Endothelial cell of umbilical vein (primary cell): Measurements from ENCODE around the gene CUL7. TPM values are rescaled to one million over a fixed set of nuclear protein-coding genes. Genes with fewer than 3 reads are reported as not detected.

Source experiments
- BruUV-seq: library from RNA; stranded (reverse); fragments of 400-500 nt; replicated peaks from 2 replicates; lab custom pipeline; 2021; lab: Mats Ljungman, UMichigan
- CTCF ChIA-PET: fragments of 300-600, 350-600 bp; sonication (Branson Sonifier 250); formaldehyde crosslinking; loops from one replicate; lab custom pipeline; 2021; ENCODE audit warnings: antibody characterized with exemption, inconsistent platforms; lab: Charles Lee
- POLR2A ChIA-PET: fragments of 300-600, 350-600 bp; sonication (Branson Sonifier 250); formaldehyde crosslinking; loops from one replicate; lab custom pipeline; 2021; ENCODE audit warnings: antibody characterized with exemption, inconsistent platforms; lab: Charles Lee
- DNase-seq: peaks from one replicate; pipeline ENCODE4 v3.0.0-alpha.2; 2011; ENCODE audit warnings: low read depth, low spot score
- FAIRE-seq: peaks from 2 replicates; lab custom pipeline; 2011; peaks lifted over from hg19 to GRCh38; lab: Jason Lieb, UNC
- H2AFZ ChIP-seq: 2 replicates; pipeline ENCODE4 v1.6.0; 2012; ENCODE audit warnings: low read depth, low read length, control low read depth, inconsistent platforms
- H3K27ac ChIP-seq: 2 replicates; pipeline ENCODE4 v1.5.1; 2011; ENCODE audit warnings: low read depth, mild to moderate bottlenecking, control low read depth, low read length, moderate library complexity; ENCODE audit not compliant: insufficient read depth
- H3K27me3 ChIP-seq, 2 experiments: 2 replicates each; pipeline versions ENCODE4 v1.6.0 to v1.6.1; 2011; ENCODE audit warnings: low read length in 2 of 2, mixed read lengths in 1 of 2; ENCODE audit not compliant: control insufficient read depth in 2 of 2, insufficient read depth in 2 of 2
- H3K36me3 ChIP-seq, 2 experiments: 2 replicates in 1 of 2; 3 replicates in 1 of 2; pipeline ENCODE4 v1.5.1; 2011; ENCODE audit warnings: low read length in 2 of 2, mild to moderate bottlenecking in 1 of 2, moderate library complexity in 1 of 2; ENCODE audit not compliant: control insufficient read depth in 2 of 2, insufficient read depth in 2 of 2; ENCODE audit errors: extremely low read depth in 1 of 2
- H3K4me1 ChIP-seq: 3 replicates; pipeline ENCODE4 v1.5.1; 2011; ENCODE audit warnings: mild to moderate bottlenecking, low read length; ENCODE audit not compliant: control insufficient read depth, insufficient read depth; ENCODE audit errors: extremely low read depth
- H3K4me2 ChIP-seq: 2 replicates; pipeline ENCODE4 v1.6.1; 2011; ENCODE audit warnings: low read length, control low read depth, mixed read lengths; ENCODE audit not compliant: insufficient read depth
- H3K4me3 ChIP-seq, 3 experiments: fragments of 200-600 bp in 1 of 3; sonication (generic), shearing (Covaris generic) in 1 of 3; replicated peaks in 1 of 3; 2 replicates each; pipeline ENCODE4 v1.5.1; 2011 to 2016; ENCODE audit warnings: control low read depth in 3 of 3, low read length in 3 of 3, mild to moderate bottlenecking in 2 of 3, inconsistent platforms in 1 of 3, low read depth in 1 of 3, moderate library complexity in 1 of 3; ENCODE audit not compliant: insufficient read depth in 1 of 3
- H3K79me2 ChIP-seq: 2 replicates; pipeline ENCODE4 v1.6.0; 2012; ENCODE audit warnings: low read length, inconsistent platforms; ENCODE audit not compliant: control insufficient read depth, insufficient read depth
- H3K9ac ChIP-seq: replicated peaks from 2 replicates; pipeline ENCODE3; 2011; ENCODE audit warnings: low read length, control low read depth; ENCODE audit not compliant: insufficient read depth; ENCODE audit errors: extremely low read depth
- H3K9me1 ChIP-seq: replicated peaks from 3 replicates; pipeline ENCODE4 v1.6.0; 2011; ENCODE audit warnings: mild to moderate bottlenecking, low read length; ENCODE audit not compliant: control insufficient read depth, insufficient read depth; ENCODE audit errors: extremely low read depth
- H3K9me3 ChIP-seq: replicated peaks from 2 replicates; pipeline ENCODE4 v1.5.1; 2012; ENCODE audit warnings: low read length, inconsistent platforms; ENCODE audit not compliant: control insufficient read depth, insufficient read depth
- H4K20me1 ChIP-seq: replicated peaks from 2 replicates; pipeline ENCODE3; 2011; ENCODE audit warnings: mild to moderate bottlenecking, low read length; ENCODE audit not compliant: control insufficient read depth, insufficient read depth; ENCODE audit errors: extremely low read depth
- CTCF ChIP-seq, 2 donors: IDR thresholded peaks; 1 replicate in 1 of 2; 2 replicates in 1 of 2; pipeline ENCODE4 v1.5.1; 2011; ENCODE audit warnings: low read length in 2 of 2, mild to moderate bottlenecking in 2 of 2, moderate library complexity in 2 of 2, control low read depth in 1 of 2, inconsistent platforms in 1 of 2, low read depth in 1 of 2; ENCODE audit not compliant: insufficient read depth in 1 of 2; ENCODE audit errors: extremely low read depth in 1 of 2
- EZH2 ChIP-seq: IDR thresholded peaks from 2 replicates; pipeline ENCODE4 v1.6.1; 2012; ENCODE audit warnings: borderline replicate concordance, low read depth, mild to moderate bottlenecking, moderate library complexity, low read length, inconsistent platforms; ENCODE audit not compliant: severe bottlenecking
- FOS ChIP-seq: IDR thresholded peaks from 2 replicates; pipeline ENCODE4 v1.6.1; 2011; ENCODE audit warnings: mild to moderate bottlenecking, low read length, moderate library complexity, borderline replicate concordance; ENCODE audit not compliant: insufficient read depth
- GATA2 ChIP-seq: IDR thresholded peaks from 2 replicates; pipeline ENCODE4 v1.7.0; 2011; ENCODE audit warnings: low read depth, mild to moderate bottlenecking, moderate library complexity, mixed read lengths, low read length; ENCODE audit not compliant: insufficient read length, insufficient read depth
- JUN ChIP-seq: IDR thresholded peaks from 2 replicates; pipeline ENCODE4 v1.6.1; 2011; ENCODE audit warnings: borderline replicate concordance, low read depth; ENCODE audit not compliant: insufficient read length, insufficient read depth
- MAX ChIP-seq: IDR thresholded peaks from 2 replicates; pipeline ENCODE4 v1.6.1; 2011; ENCODE audit not compliant: insufficient read depth, insufficient read length
- MYC ChIP-seq: IDR thresholded peaks from one replicate; pipeline ENCODE4 v1.6.1; 2011; ENCODE audit warnings: mild to moderate bottlenecking, low read depth, low read length
- POLR2A ChIP-seq: IDR thresholded peaks from 2 replicates; pipeline ENCODE4 v1.6.1; 2012; ENCODE audit warnings: low read depth, mild to moderate bottlenecking, control low read depth, low read length
- POLR2AphosphoS5 ChIP-seq: IDR thresholded peaks from 2 replicates; pipeline ENCODE4 v1.6.1; 2012; ENCODE audit warnings: low read depth, mild to moderate bottlenecking, control low read depth, low read length, moderate library complexity; ENCODE audit not compliant: insufficient read depth
- dilution Hi-C: fragments of 300-500 bp; cut with MboI; formaldehyde crosslinking; loops from one replicate; pipeline ENCODE4 v1.15.0; 2019; ENCODE audit warnings: low sequenced_read_pairs; ENCODE audit not compliant: extremely low pct_ligation_motif_present
- intact Hi-C: fragments of 100-400 bp; cut with micrococcal nuclease; formaldehyde crosslinking; loops from one replicate; pipeline ENCODE4 v1.10.0; 2022
- polyA plus RNA-seq, 4 experiments: library from polyadenylated mRNA; depleted of rRNA in 3 of 4; stranded (reverse) in 3 of 4; unstranded in 1 of 4; fragments of >200 nt; gene quantifications; 2 replicates each; pipeline versions ENCODE4 v1.2.1 to v1.2.3, GENCODE V29; 2011 to 2012; ENCODE audit warnings: missing spikeins in 1 of 4
- total RNA-seq: library from RNA; stranded (reverse); gene quantifications from 2 replicates; pipeline ENCODE4 v1.2.3, GENCODE V29; 2021

CUL7 gene
- total and polyA plus RNA-seq, 2 donors (not counting 3 experiments of a cell fraction or from before 2014, with no cell fraction given): 29.4 to 33.7 TPM

- peak; percentile 57 for DNase-seq
Measured at GRCh38 chr6:43093436-43094289, 40.0 kb upstream of the CUL7 start.

More at GRCh38 chr6:43093436-43094289, 40.0 kb upstream of the CUL7 start:
- H2AFZ ChIP-seq: peak overlapping the region; percentile 83
- H3K36me3 ChIP-seq: no peaks in the 10 kb centered on the region
- no peaks in the 10 kb centered on the region for H4K20me1 ChIP-seq
- no peaks in the 10 kb centered on the region for H3K9me1 ChIP-seq
- H3K27me3 ChIP-seq: no peaks in the 10 kb centered on the region
- no peaks in the 10 kb centered on the region for H3K79me2 ChIP-seq
- peak overlapping the region; percentile 34 for H3K4me2 ChIP-seq
- no TSS peak for BruUV-seq
- no peaks in the 10 kb centered on the region for H3K9me3 ChIP-seq
- H3K4me3 ChIP-seq: peak overlapping the region in 1 of 3 experiments; percentile 15
- H3K27ac ChIP-seq: no peak overlapping the region
- no peak for FAIRE-seq
- no peak for TF ChIP-seq GATA2
- TF ChIP-seq MAX: no peak
- no peak for TF ChIP-seq POLR2AphosphoS5
- no peak for TF ChIP-seq JUN
- no peak for TF ChIP-seq POLR2A
- no peak for TF ChIP-seq CTCF (IDR thresholded peaks at IDR 0.05; ENCODE audit: extremely low read depth in 1 of 2, insufficient read depth in 1 of 2, low read depth in 1 of 2, low read length in 2 of 2)
- TF ChIP-seq MYC: no peak
- TF ChIP-seq FOS: no peak
- TF ChIP-seq EZH2: no peak
- peaks cover 17% of the 10 kb centered on the region for H3K4me1 ChIP-seq
- CTCF ChIA-PET: interaction anchor here (0.7 kb wide), 1 partner anchor 216 kb away, joined by 4 read pairs; no protein-coding TSS in a partner anchor
- H3K9ac ChIP-seq: no peak overlapping the region
- intact Hi-C loops: loop anchor here (5.0 kb wide), 1 partner anchor 1086 kb away; no protein-coding TSS in a partner anchor
- POLR2A ChIA-PET: no interaction called here
- dilution Hi-C loops: no loop called here
